Epithelial cell of alveolus of lung (primary cell): ENCODE data around the gene MRC1. TPM values are rescaled to one million over a fixed set of nuclear protein-coding genes. Genes with fewer than 3 reads are reported as not detected.

Source experiments
- total RNA-seq: library from RNA; depleted of rRNA; stranded (reverse); fragments of >200 nt; gene quantifications from 2 replicates; pipeline ENCODE4 v1.2.1, GENCODE V29; 2015

Gene MRC1
- 0.13 TPM in 1 of 2 replicates, not detected in the other for total RNA-seq

DNA sequence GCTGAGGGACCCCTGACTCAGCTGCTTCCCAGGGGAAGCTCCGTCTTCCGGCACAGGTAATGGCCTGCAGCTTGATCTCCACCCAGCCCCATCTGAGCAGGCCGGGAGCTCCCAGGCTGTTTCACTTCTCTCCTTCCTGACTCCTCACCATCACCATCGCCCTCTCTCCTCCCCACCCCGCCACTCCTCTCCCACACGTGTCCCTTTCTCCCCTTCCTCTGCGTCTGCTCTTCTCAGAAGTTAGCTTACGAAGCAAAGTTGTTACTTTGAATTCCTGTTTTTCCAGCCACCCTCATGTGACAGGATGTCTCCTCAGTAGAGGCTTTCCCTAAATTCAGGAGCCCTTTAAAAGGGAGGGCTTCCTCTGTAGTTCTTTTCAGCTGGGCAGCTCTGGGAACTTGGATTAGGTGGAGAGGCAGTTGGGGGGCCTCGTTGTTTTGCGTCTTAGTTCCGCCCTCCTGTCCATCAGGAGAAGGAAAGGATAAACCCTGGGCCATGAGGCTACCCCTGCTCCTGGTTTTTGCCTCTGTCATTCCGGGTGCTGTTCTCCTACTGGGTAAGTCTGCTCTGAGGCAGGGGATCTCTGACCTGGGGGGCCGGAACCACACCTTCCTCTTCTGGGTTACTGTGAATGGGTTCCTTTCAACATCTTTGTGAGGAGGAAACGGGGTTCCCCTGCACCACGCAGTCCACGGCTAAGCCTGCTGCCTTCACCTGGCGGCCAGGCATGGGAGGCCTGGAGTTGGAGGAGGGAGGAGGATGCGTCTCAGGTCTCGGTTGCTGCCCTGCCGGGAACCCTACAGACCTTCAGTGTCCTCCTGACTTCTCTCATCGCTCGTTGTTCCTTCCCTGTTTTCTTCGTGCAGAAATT lies at the start of gene MRC1:
TSS of gene MRC1 (plus strand) at position 378 of the 871 bp plus-strand sequence. CDS start at position 496, 118 bp downstream.

GRCh38 chr10:17951868-17952371 lies 142.8 kb downstream of the MRC1 start, which contains the start of gene SLC39A12:
SLC39A12 (plus strand) TSS chr10:17951918; CDS start chr10:17953277, 1,359 bp downstream.

Other genes starting within 250 kb of the MRC1 start
- gene HACD1, start 192.0 kb upstream of the MRC1 start, total RNA-seq: 7.8 and 13.6 TPM in 2 replicates
- 17.6 and 21.4 TPM in 2 replicates for gene STAM, start 165.2 kb upstream of the MRC1 start, total RNA-seq
- not detected in 2 replicates for gene TMEM236, start 57.1 kb upstream of the MRC1 start, total RNA-seq
- not detected in 2 replicates for gene SLC39A12, start 142.6 kb downstream of the MRC1 start, total RNA-seq